ENCODE measurements around the gene RLN3. TPM values are rescaled to one million over a fixed set of nuclear protein-coding genes. Genes with fewer than 3 reads are reported as not detected.

Gene RLN3
- not detected in 2 replicates for total RNA-seq (2014; rRNA removed; shearing (Covaris generic); ENCODE audit: low replicate concordance)

GRCh38 chr19:14027856-14028450, at the start of gene RLN3:
TSS of gene RLN3 (plus strand) at chr19:14028148. CDS start at chr19:14028205, 57 bp downstream.
- H3K9me3 ChIP-seq, result no peaks in the 10 kb centered on the region

GRCh38 chr19:13978351-13979243, 49.4 kb upstream of the RLN3 start:
- Histone ChIP-seq H3K4me3 (no peak overlapping the region), H3K9me3 (no peaks in the 10 kb centered on the region), H3K27me3 (no peaks in the 10 kb centered on the region), H3K36me3 (peaks cover under 1% of the 10 kb centered on the region; the same call in 1 of the 2 replicates)
- no peak for DNase-seq

More at GRCh38 chr19:14027856-14028450, at the start of gene RLN3:
- Histone ChIP-seq H3K4me3 (no peak within 1 kb of the TSS), H3K27me3 (peaks cover 5% of the 10 kb centered on the region; the same call in 1 of the 2 replicates), H3K36me3 (no peaks in the 10 kb centered on the region)
- DNase-seq, result no peak

GRCh38 chr19:13979244-13979615, 48.7 kb upstream of the RLN3 start:
- no peaks in the 10 kb centered on the region for H3K27me3 ChIP-seq
- DNase-seq, result no peak
- no peaks in the 10 kb centered on the region for H3K9me3 ChIP-seq
- H3K4me3 ChIP-seq, result no peak overlapping the region
- H3K36me3 ChIP-seq, result no peaks in the 10 kb centered on the region; the same call in 1 of the 2 replicates

- Histone ChIP-seq H3K4me3 (no peak overlapping the region), H3K36me3 (no peaks in the 10 kb centered on the region; the same call in 1 of the 2 replicates), H3K27me3 (no peaks in the 10 kb centered on the region), H3K9me3 (no peaks in the 10 kb centered on the region)
- no peak for DNase-seq
Measured at GRCh38 chr19:13979686-13980085, 48.3 kb upstream of the RLN3 start.

- Histone ChIP-seq H3K9me3 (no peaks in the 10 kb centered on the region), H3K27me3 (no peaks in the 10 kb centered on the region), H3K36me3 (no peaks in the 10 kb centered on the region; the same call in 1 of the 2 replicates), H3K4me3 (no peak overlapping the region)
- no peak for DNase-seq
Measured at GRCh38 chr19:13980340-13980739, 47.6 kb upstream of the RLN3 start.

- Histone ChIP-seq H3K9me3 (no peaks in the 10 kb centered on the region), H3K27me3 (no peaks in the 10 kb centered on the region), H3K4me3 (no peak overlapping the region), H3K36me3 (no peaks in the 10 kb centered on the region; the same call in 1 of the 2 replicates)
- DNase-seq, result no peak
Measured at GRCh38 chr19:13981021-13981420, 46.9 kb upstream of the RLN3 start.

- no peaks in the 10 kb centered on the region; the same call in 1 of the 2 replicates for H3K36me3 ChIP-seq
- H3K4me3 ChIP-seq, result no peak overlapping the region
- no peaks in the 10 kb centered on the region for H3K9me3 ChIP-seq
- H3K27me3 ChIP-seq, result no peaks in the 10 kb centered on the region
- DNase-seq, result no peak
Measured at GRCh38 chr19:13981467-13981866, 46.5 kb upstream of the RLN3 start.

- no peaks in the 10 kb centered on the region; the same call in 1 of the 2 replicates for H3K36me3 ChIP-seq
- no peak overlapping the region for H3K4me3 ChIP-seq
- no peaks in the 10 kb centered on the region for H3K9me3 ChIP-seq
- H3K27me3 ChIP-seq, result no peaks in the 10 kb centered on the region
- DNase-seq, result no peak
Measured at GRCh38 chr19:13981988-13982501, 45.9 kb upstream of the RLN3 start.

GRCh38 chr19:13982773-13983172, 45.2 kb upstream of the RLN3 start:
- DNase-seq, result no peak
- Histone ChIP-seq H3K36me3 (no peaks in the 10 kb centered on the region; the same call in 1 of the 2 replicates), H3K9me3 (no peaks in the 10 kb centered on the region)

GRCh38 chr19:13983213-13983889, 44.6 kb upstream of the RLN3 start:
- no peak for DNase-seq
- H3K27me3 ChIP-seq, result no peaks in the 10 kb centered on the region
- H3K9me3 ChIP-seq, result no peaks in the 10 kb centered on the region

More at GRCh38 chr19:13982773-13983172, 45.2 kb upstream of the RLN3 start:
- Histone ChIP-seq H3K27me3 (no peaks in the 10 kb centered on the region), H3K4me3 (no peak overlapping the region)

GRCh38 chr19:13984186-13984585, 43.8 kb upstream of the RLN3 start:
- no peaks in the 10 kb centered on the region for H3K27me3 ChIP-seq
- no peak for DNase-seq
- H3K36me3 ChIP-seq, result no peaks in the 10 kb centered on the region; the same call in 1 of the 2 replicates
- no peak overlapping the region for H3K4me3 ChIP-seq
- H3K9me3 ChIP-seq, result no peaks in the 10 kb centered on the region

More at GRCh38 chr19:13983213-13983889, 44.6 kb upstream of the RLN3 start:
- Histone ChIP-seq H3K4me3 (no peak overlapping the region), H3K36me3 (no peaks in the 10 kb centered on the region; the same call in 1 of the 2 replicates)

GRCh38 chr19:13984875-13985741, 42.8 kb upstream of the RLN3 start:
- no peaks in the 10 kb centered on the region for H3K9me3 ChIP-seq
- H3K36me3 ChIP-seq, result no peaks in the 10 kb centered on the region; the same call in 1 of the 2 replicates
- no peaks in the 10 kb centered on the region for H3K27me3 ChIP-seq
- H3K4me3 ChIP-seq, result no peak overlapping the region
- no peak for DNase-seq

GRCh38 chr19:13985771-13986347, 42.1 kb upstream of the RLN3 start:
- no peak overlapping the region for H3K4me3 ChIP-seq
- no peak for DNase-seq
- H3K36me3 ChIP-seq, result no peaks in the 10 kb centered on the region; the same call in none of the 2 replicates
- no peaks in the 10 kb centered on the region for H3K27me3 ChIP-seq
- H3K9me3 ChIP-seq, result no peaks in the 10 kb centered on the region

GRCh38 chr19:13986348-13986904, 41.5 kb upstream of the RLN3 start:
- H3K27me3 ChIP-seq, result no peaks in the 10 kb centered on the region
- H3K9me3 ChIP-seq, result no peaks in the 10 kb centered on the region
- DNase-seq, result no peak
- H3K4me3 ChIP-seq, result no peak overlapping the region
- H3K36me3 ChIP-seq, result no peaks in the 10 kb centered on the region; the same call in none of the 2 replicates
